ENCODE measurements around the gene NOM1. TPM values are rescaled to one million over a fixed set of nuclear protein-coding genes. Genes with fewer than 3 reads are reported as not detected.
"Not testable (repeated sequence)": the region's sequence is repeated elsewhere in the genome, so short reads cannot be mapped to it uniquely, and the experiment has no call there.

Gene NOM1
- total RNA-seq: 10 to 100 TPM; 20.5 to 37.4 TPM

GRCh38 chr7:156949541-156950380, at the start of gene NOM1:
Gene NOM1 (plus strand): TSS chr7:156949712. CDS start chr7:156949738, 26 bp downstream.
- Mint-ChIP-seq H3K4me3 (peak within 1 kb of the TSS; percentile 99), H3K27me3 (peaks cover 5% of the 10 kb centered on the region), H3K4me1 (peaks cover 6% of the 10 kb centered on the region), H3K27ac (peak within 1 kb of the TSS; percentile 98), H3K36me3 (ENCODE audit: low read depth) (peaks cover 45% of the 10 kb centered on the region), H3K9me3 (no peaks in the 10 kb centered on the region)
- ATAC-seq (replicated peaks): peak; percentile 95

GRCh38 chr7:156900093-156900492, 49.4 kb upstream of the NOM1 start:
- H3K27ac Mint-ChIP-seq; H3K9me3 Mint-ChIP-seq; H3K27me3 Mint-ChIP-seq; H3K4me3 Mint-ChIP-seq; ATAC-seq (replicated peaks); H3K36me3 Mint-ChIP-seq (ENCODE audit: low read depth): not testable (repeated sequence)
- peaks cover 20% of the 10 kb centered on the region for H3K4me1 Mint-ChIP-seq

- no peaks in the 10 kb centered on the region for H3K36me3 Mint-ChIP-seq (ENCODE audit: low read depth)
- H3K27me3 Mint-ChIP-seq: no peaks in the 10 kb centered on the region
- ATAC-seq (replicated peaks): peak; percentile 46
- H3K4me1 Mint-ChIP-seq: peaks cover 3% of the 10 kb centered on the region
- H3K9me3 Mint-ChIP-seq: no peaks in the 10 kb centered on the region
- H3K4me3 Mint-ChIP-seq: no peak overlapping the region
- H3K27ac Mint-ChIP-seq: no peak overlapping the region
Observed at GRCh38 chr7:156903232-156903909, 46.1 kb upstream of the NOM1 start.

GRCh38 chr7:156906200-156906649, 43.3 kb upstream of the NOM1 start:
- no peaks in the 10 kb centered on the region for H3K36me3 Mint-ChIP-seq (ENCODE audit: low read depth)
- no peak for ATAC-seq (replicated peaks)
- no peak overlapping the region for H3K4me3 Mint-ChIP-seq
- H3K27me3 Mint-ChIP-seq: no peaks in the 10 kb centered on the region
- no peak overlapping the region for H3K27ac Mint-ChIP-seq
- H3K4me1 Mint-ChIP-seq: peaks cover 3% of the 10 kb centered on the region
- no peaks in the 10 kb centered on the region for H3K9me3 Mint-ChIP-seq

- Mint-ChIP-seq H3K9me3 (no peaks in the 10 kb centered on the region), H3K4me3 (no peak overlapping the region), H3K36me3 (ENCODE audit: low read depth) (no peaks in the 10 kb centered on the region), H3K4me1 (peaks cover 3% of the 10 kb centered on the region), H3K27me3 (peaks cover 4% of the 10 kb centered on the region), H3K27ac (no peak overlapping the region)
- ATAC-seq (replicated peaks): no peak
Observed at GRCh38 chr7:156907656-156908055, 41.9 kb upstream of the NOM1 start.

- not testable (repeated sequence) for ATAC-seq (replicated peaks); H3K9me3 Mint-ChIP-seq; H3K36me3 Mint-ChIP-seq (ENCODE audit: low read depth); H3K27ac Mint-ChIP-seq; H3K27me3 Mint-ChIP-seq; H3K4me3 Mint-ChIP-seq; H3K4me1 Mint-ChIP-seq
Observed at GRCh38 chr7:156909574-156910252, 39.8 kb upstream of the NOM1 start.

GRCh38 chr7:156918635-156919034, 30.9 kb upstream of the NOM1 start:
- Mint-ChIP-seq H3K4me1 (peaks cover 19% of the 10 kb centered on the region), H3K4me3 (peak overlapping the region; percentile 22), H3K27me3 (peaks cover 14% of the 10 kb centered on the region), H3K36me3 (ENCODE audit: low read depth) (no peaks in the 10 kb centered on the region), H3K9me3 (peaks cover 3% of the 10 kb centered on the region), H3K27ac (peak overlapping the region; percentile 45)
- ATAC-seq (replicated peaks): peak; percentile 71

- H3K27me3 Mint-ChIP-seq: peaks cover 14% of the 10 kb centered on the region
- no peak overlapping the region for H3K27ac Mint-ChIP-seq
- H3K4me1 Mint-ChIP-seq: peaks cover 21% of the 10 kb centered on the region
- H3K36me3 Mint-ChIP-seq (ENCODE audit: low read depth): no peaks in the 10 kb centered on the region
- H3K9me3 Mint-ChIP-seq: peaks cover 3% of the 10 kb centered on the region
- no peak for ATAC-seq (replicated peaks)
- peak overlapping the region; percentile 22 for H3K4me3 Mint-ChIP-seq
Observed at GRCh38 chr7:156919132-156919713, 30.3 kb upstream of the NOM1 start.

GRCh38 chr7:156920076-156920475, 29.4 kb upstream of the NOM1 start:
- Mint-ChIP-seq H3K9me3 (peaks cover 3% of the 10 kb centered on the region), H3K4me3 (no peak overlapping the region), H3K27me3 (peaks cover 14% of the 10 kb centered on the region), H3K27ac (no peak overlapping the region), H3K4me1 (peaks cover 24% of the 10 kb centered on the region), H3K36me3 (ENCODE audit: low read depth) (no peaks in the 10 kb centered on the region)
- ATAC-seq (replicated peaks): no peak

- Mint-ChIP-seq H3K4me1 (peaks cover 24% of the 10 kb centered on the region), H3K27me3 (peaks cover 13% of the 10 kb centered on the region)
- ATAC-seq (replicated peaks); H3K4me3 Mint-ChIP-seq; H3K27ac Mint-ChIP-seq; H3K9me3 Mint-ChIP-seq; H3K36me3 Mint-ChIP-seq (ENCODE audit: low read depth): not testable (repeated sequence)
Observed at GRCh38 chr7:156920487-156921373, 28.8 kb upstream of the NOM1 start.

- H3K27me3 Mint-ChIP-seq; ATAC-seq (replicated peaks); H3K36me3 Mint-ChIP-seq (ENCODE audit: low read depth); H3K9me3 Mint-ChIP-seq: not testable (repeated sequence)
- Mint-ChIP-seq H3K4me1 (peaks cover 24% of the 10 kb centered on the region), H3K27ac (peak overlapping the region; percentile 72), H3K4me3 (peak overlapping the region; percentile 58)
Observed at GRCh38 chr7:156922304-156922703, 27.2 kb upstream of the NOM1 start.

- H3K4me1 Mint-ChIP-seq: peaks cover 24% of the 10 kb centered on the region
- H3K36me3 Mint-ChIP-seq (ENCODE audit: low read depth); H3K4me3 Mint-ChIP-seq; H3K9me3 Mint-ChIP-seq; H3K27me3 Mint-ChIP-seq; H3K27ac Mint-ChIP-seq; ATAC-seq (replicated peaks): not testable (repeated sequence)
Observed at GRCh38 chr7:156925821-156926220, 23.7 kb upstream of the NOM1 start.

GRCh38 chr7:156927571-156928405, 21.7 kb upstream of the NOM1 start:
- Mint-ChIP-seq H3K27me3 (no peaks in the 10 kb centered on the region), H3K4me3 (no peak overlapping the region), H3K27ac (no peak overlapping the region), H3K36me3 (ENCODE audit: low read depth) (no peaks in the 10 kb centered on the region), H3K9me3 (peaks cover 3% of the 10 kb centered on the region), H3K4me1 (peaks cover 15% of the 10 kb centered on the region)
- no peak for ATAC-seq (replicated peaks)
